HepG2 (cell line): ENCODE results near the gene DLL1. TPM values are rescaled to one million over a fixed set of nuclear protein-coding genes. Genes with fewer than 3 reads are reported as not detected.

Experiments used
- ATAC-seq: fragments of 200-7000 bp; cut with Tn5 transposase; 3 replicates; pipeline ENCODE4 v1.9.1; 2020; ENCODE audit warnings: mild to moderate bottlenecking, moderate library complexity
- BruUV-seq: library from RNA; stranded (reverse); fragments of 400-500 nt; replicated peaks from 2 replicates; lab custom pipeline; 2021; lab: Mats Ljungman, UMichigan
- CTCF ChIA-PET: fragments of 300-600 bp; formaldehyde crosslinking; extraction: SDS; loops from one replicate; lab custom pipeline; 2021; ENCODE audit warnings: low total read pairs, inconsistent platforms, low intra/inter-chr PET ratio; lab: Yijun Ruan, JAX
- POLR2A ChIA-PET: fragments of 350-600 bp; sonication (Branson Sonifier 250); formaldehyde crosslinking; loops from one replicate; lab custom pipeline; 2020; ENCODE audit warnings: antibody characterized with exemption, inconsistent platforms; lab: Yijun Ruan, JAX
- DNase-seq: peaks from one replicate; pipeline ENCODE4 v3.0.0-alpha.2; 2015; ENCODE audit warnings: low spot score
- FAIRE-seq: peaks from 3 replicates; lab custom pipeline; 2011; peaks lifted over from hg19 to GRCh38; lab: Jason Lieb, UNC
- H2AFZ ChIP-seq: one replicate; pipeline ENCODE4 v1.6.1; 2011; ENCODE audit warnings: low read length, inconsistent platforms
- H3K27ac ChIP-seq: fragments of 300-600 bp; 3 replicates; pipeline ENCODE4 v1.8.0; 2011; ENCODE audit warnings: mixed run types, mild to moderate bottlenecking, mixed read lengths, low read length, inconsistent platforms; ENCODE audit not compliant: insufficient read depth; ENCODE audit errors: extremely low read length
- H3K27me3 ChIP-seq, 2 experiments: fragments of 200-600 bp in 1 of 2; 2 replicates in 1 of 2; 3 replicates in 1 of 2; pipeline versions ENCODE4 v1.6.0 to v1.8.0; 2011; ENCODE audit warnings: low read length in 2 of 2, mild to moderate bottlenecking in 2 of 2, moderate library complexity in 2 of 2, inconsistent platforms in 1 of 2; ENCODE audit not compliant: insufficient read depth in 2 of 2, control insufficient read depth in 1 of 2
- H3K36me3 ChIP-seq, 2 experiments: fragments of 200-600 bp in 1 of 2; replicated peaks in 1 of 2; 2 replicates in 1 of 2; 3 replicates in 1 of 2; pipeline versions ENCODE4 v1.5.1 to v1.8.0; 2011; ENCODE audit warnings: low read length in 2 of 2, inconsistent platforms in 1 of 2; ENCODE audit not compliant: insufficient read depth in 2 of 2, control insufficient read depth in 1 of 2
- H3K4me1 ChIP-seq: 2 replicates; pipeline ENCODE4 v1.5.1; 2012; ENCODE audit warnings: low read length, inconsistent platforms; ENCODE audit not compliant: insufficient read depth
- H3K4me2 ChIP-seq: 2 replicates; pipeline ENCODE4 v1.6.0; 2011; ENCODE audit warnings: low read depth, low read length, inconsistent platforms
- H3K4me3 ChIP-seq, 3 experiments: fragments of 200-600 bp in 1 of 3; sonication (generic), shearing (Covaris generic) in 1 of 3; replicated peaks in 1 of 3; 2 replicates each; pipeline ENCODE4 v1.5.1; 2011 to 2016; ENCODE audit warnings: low read length in 3 of 3, inconsistent platforms in 2 of 3, low read depth in 2 of 3, mild to moderate bottlenecking in 2 of 3, control low read depth in 1 of 3, mixed read lengths in 1 of 3; ENCODE audit not compliant: insufficient read depth in 1 of 3
- H3K79me2 ChIP-seq: one replicate; pipeline ENCODE4 v1.6.1; 2011; ENCODE audit warnings: low read length, inconsistent platforms; ENCODE audit not compliant: insufficient read depth
- H3K9ac ChIP-seq: 2 replicates; pipeline ENCODE4 v1.6.0; 2011; ENCODE audit warnings: mild to moderate bottlenecking, low read depth, low read length, inconsistent platforms; ENCODE audit not compliant: insufficient read depth
- H3K9me3 ChIP-seq: 2 replicates; pipeline ENCODE4 v1.5.1; 2012; ENCODE audit warnings: mild to moderate bottlenecking, low read length
- H4K20me1 ChIP-seq: 2 replicates; pipeline ENCODE4 v1.6.0; 2011; ENCODE audit warnings: inconsistent platforms, mild to moderate bottlenecking, low read length, moderate library complexity; ENCODE audit not compliant: insufficient read depth
- KAT2B ChIP-seq: fragments of 150-350 bp; IDR thresholded peaks from 2 replicates; pipeline ENCODE4 v1.6.1; 2014; ENCODE audit warnings: low read depth, low read length, borderline replicate concordance
- MAF1 ChIP-seq: sonication (generic); formaldehyde crosslinking; IDR thresholded peaks from 2 replicates; pipeline ENCODE4 v1.5.0; 2020; ENCODE audit warnings: missing genetic modification reagents, borderline replicate concordance
- NFKBIZ ChIP-seq: IDR thresholded peaks from 2 replicates; pipeline ENCODE4 v1.6.1; 2018; ENCODE audit warnings: missing genetic modification reagents, missing compliant biosample characterization
- PITX1 ChIP-seq: sonication (generic); formaldehyde crosslinking; IDR thresholded peaks from 2 replicates; pipeline ENCODE4 v1.5.1; 2020; ENCODE audit warnings: mild to moderate bottlenecking, missing genetic modification reagents
- PRPF4 ChIP-seq: fragments of 200-400 bp; formaldehyde crosslinking; IDR thresholded peaks from 2 replicates; pipeline ENCODE4 v1.6.1; 2016; ENCODE audit warnings: low read length, low read depth; ENCODE audit not compliant: poor library complexity, severe bottlenecking
- REL ChIP-seq: sonication (generic); formaldehyde crosslinking; conservative IDR thresholded peaks from 2 replicates; pipeline ENCODE4 v1.8.0; 2022; ENCODE audit warnings: mild to moderate bottlenecking, missing genetic modification reagents, moderate library complexity
- ZNF724P ChIP-seq: sonication (generic); formaldehyde crosslinking; IDR thresholded peaks from 2 replicates; pipeline ENCODE4 v1.8.0; 2022; ENCODE audit warnings: missing genetic modification reagents, borderline replicate concordance
- ZXDC ChIP-seq: sonication (generic); formaldehyde crosslinking; IDR thresholded peaks from 2 replicates; pipeline ENCODE4 v1.5.0; 2020; ENCODE audit warnings: mild to moderate bottlenecking, missing genetic modification reagents
- WGBS: methylation state at CpG from one replicate; pipeline ENCODE4 v1.1.6; 2017; ENCODE audit warnings: low lambda C conversion rate; 5-methylcytosine and 5-hydroxymethylcytosine counted together
- in situ Hi-C: cut with HindIII; loops from 2 replicates; pipeline ENCODE4 v1.10.0; 2017; ENCODE audit warnings: low pct_unique_long_range_greater_than_20kb; ENCODE audit not compliant: extremely low pct_ligation_motif_present
- intact Hi-C: fragments of 100-400 bp; cut with micrococcal nuclease; formaldehyde crosslinking; loops from one replicate; pipeline ENCODE4 v1.10.0; 2022; ENCODE audit not compliant: unreplicated experiment
- polyA plus RNA-seq, 8 experiments: library from polyadenylated mRNA; depleted of rRNA in 3 of 8; stranded (reverse) in 7 of 8; unstranded in 1 of 8; fragments of >200 nt; fragmentation: Illumina TruSeq in 4 of 8; extraction: Trizol in 4 of 8; gene quantifications; 2 replicates each; pipeline versions ENCODE4 v1.2.1 to v1.2.3, GENCODE V29; 2011 to 2016; ENCODE audit warnings: low read depth in 4 of 8, missing spikeins in 1 of 8, mixed read lengths in 1 of 8; ENCODE audit not compliant: insufficient read depth in 1 of 8
- total RNA-seq, 5 experiments: library from RNA; depleted of rRNA; stranded (reverse); fragments of >200 nt; fragmentation: Illumina TruSeq; extraction: Trizol; gene quantifications; 2 replicates each; pipeline ENCODE4 v1.2.3, GENCODE V29; 2016; ENCODE audit warnings: low read depth in 1 of 5

The DLL1 gene
- total and polyA plus RNA-seq, 2 of the 13 experiments (the other 11 are each of a cell fraction or from before 2014, with no cell fraction given), result not detected

- Histone ChIP-seq H4K20me1 (no peaks in the 10 kb centered on the region; the same call in 1 of the 2 replicates), H3K9ac (no peak overlapping the region), H3K4me2 (no peak overlapping the region), H3K9me3 (no peaks in the 10 kb centered on the region), H3K79me2 (no peaks in the 10 kb centered on the region), H3K27ac (no peak overlapping the region), H2AFZ (no peak overlapping the region), H3K4me1 (peaks cover 15% of the 10 kb centered on the region; the same call in 1 of the 2 replicates), H3K27me3 (peaks cover 36 to 89% of the 10 kb centered on the region in 2 experiments), H3K4me3 (no peak overlapping the region), H3K36me3 (no peaks in the 10 kb centered on the region)
- in situ Hi-C loops (no loop called here), intact Hi-C loops (no loop called here)
- ChIA-PET CTCF (no interaction called here), POLR2A (interaction anchor here (1.6 kb wide), 1 partner anchor 19 kb away, joined by 4 read pairs; no protein-coding TSS in a partner anchor)
- no peak for FAIRE-seq
- ATAC-seq, result no peak
- no TSS peak for BruUV-seq
- WGBS, result 14% methylated on average over 2 of the region's 2 CpGs
- no peak for DNase-seq
- no peak for TF ChIP-seq MAF1 (CRISPR knock-in tag)
- TF ChIP-seq PRPF4, result no peak
- no peak for TF ChIP-seq ZNF724P
- no peak for TF ChIP-seq KAT2B
- TF ChIP-seq NFKBIZ (CRISPR knock-in tag), result no peak
- no peak for TF ChIP-seq ZXDC (CRISPR knock-in tag)
- TF ChIP-seq PITX1 (CRISPR knock-in tag), result no peak
- no peak for TF ChIP-seq REL (CRISPR knock-in tag)
These were observed 4.0 kb downstream of the DLL1 start for GRCh38 chr6:170286934-170287265.
